Stimulated activated CD8-positive, alpha-beta memory T cell treated with anti-CD3 and anti-CD28 coated beads, Interleukin-2, amount 100 ng/mL, for 1 hour (primary cell): ENCODE data around the gene UQCRC1.

ENCODE experiments used
- DNase-seq, 2 donors: peaks; one replicate each; pipeline ENCODE4 v3.0.0-alpha.2; 2020; ENCODE audit warnings: low read depth in 2 of 2

Gene UQCRC1

GRCh38 chr3:48633743-48634142 lies 24.3 kb upstream of the UQCRC1 start:
- DNase-seq = no peak

GRCh38 chr3:48633256-48633655 lies 23.8 kb upstream of the UQCRC1 start:
- DNase-seq = no peak

- no peak for DNase-seq
Measured at GRCh38 chr3:48631516-48632448, 22.3 kb upstream of the UQCRC1 start.

GRCh38 chr3:48630833-48631232 lies 21.4 kb upstream of the UQCRC1 start:
- no peak for DNase-seq

- DNase-seq = no peak
Measured at GRCh38 chr3:48630407-48630806, 21.0 kb upstream of the UQCRC1 start.

- no peak for DNase-seq
Measured at GRCh38 chr3:48629894-48630293, 20.4 kb upstream of the UQCRC1 start.

GRCh38 chr3:48628277-48629017 lies 19.0 kb upstream of the UQCRC1 start:
- DNase-seq = no peak

- DNase-seq = no peak
Measured at GRCh38 chr3:48625600-48625999, 16.2 kb upstream of the UQCRC1 start.

- DNase-seq = no peak
Measured at GRCh38 chr3:48624767-48625166, 15.3 kb upstream of the UQCRC1 start.

- DNase-seq = no peak
Measured at GRCh38 chr3:48623851-48624547, 14.6 kb upstream of the UQCRC1 start.

GRCh38 chr3:48621461-48621869 lies 12.0 kb upstream of the UQCRC1 start, which contains the start of gene TMEM89:
TSS of gene TMEM89 (minus strand) at chr3:48621769. CDS start at chr3:48621756, 13 bp downstream.
- no peak for DNase-seq

GRCh38 chr3:48619541-48620524 lies 10.4 kb upstream of the UQCRC1 start:
- DNase-seq = no peak

- no peak for DNase-seq
Measured at GRCh38 chr3:48617559-48617958, 8.1 kb upstream of the UQCRC1 start.

- DNase-seq = no peak
Measured at GRCh38 chr3:48614044-48614443, 4.6 kb upstream of the UQCRC1 start.

- DNase-seq = no peak
Measured at GRCh38 chr3:48612309-48612708, 2.9 kb upstream of the UQCRC1 start.

- DNase-seq = no peak
Measured at GRCh38 chr3:48607519-48607918, 1.9 kb downstream of the UQCRC1 start.

GRCh38 chr3:48601622-48601994 lies 7.8 kb downstream of the UQCRC1 start:
- DNase-seq = no peak

GRCh38 chr3:48600711-48601621 lies 8.5 kb downstream of the UQCRC1 start:
- DNase-seq = no peak

GRCh38 chr3:48599509-48600285 lies 9.7 kb downstream of the UQCRC1 start:
- DNase-seq = no peak
